GM18498 (cell line): ENCODE data around the gene C10orf88.
"Not testable (repeated sequence)": the region's sequence is repeated elsewhere in the genome, so short reads cannot be mapped to it uniquely, and the experiment has no call there.

Source experiments
- ATAC-seq: cut with Tn5 transposase; IDR thresholded peaks from one replicate; pipeline ENCODE4 v1.9.1; 2021; ENCODE audit warnings: mild to moderate bottlenecking, moderate library complexity; ENCODE audit not compliant: unreplicated experiment

C10orf88 gene

GRCh38 chr10:122966879-122967278 is 12.9 kb upstream of the C10orf88 start:
- ATAC-seq, result no peak

GRCh38 chr10:122962405-122962804 is 8.4 kb upstream of the C10orf88 start:
- no peak for ATAC-seq

- no peak for ATAC-seq
These were observed 3.4 kb upstream of the C10orf88 start for GRCh38 chr10:122957474-122957873.

GRCh38 chr10:122955892-122956291 is 1.9 kb upstream of the C10orf88 start:
- no peak for ATAC-seq

- ATAC-seq, result no peak
These were observed 664 bp upstream of the C10orf88 start for GRCh38 chr10:122954731-122955050.

GRCh38 chr10:122949296-122949695 is 4.7 kb downstream of the C10orf88 start:
- no peak for ATAC-seq

- no peak for ATAC-seq
These were observed 14.0 kb downstream of the C10orf88 start for GRCh38 chr10:122939856-122940543.

GRCh38 chr10:122939133-122939855 is 14.7 kb downstream of the C10orf88 start:
- ATAC-seq, result no peak

GRCh38 chr10:122931088-122931906 is 22.7 kb downstream of the C10orf88 start:
- ATAC-seq, result no peak

- ATAC-seq, result no peak
These were observed 23.9 kb downstream of the C10orf88 start for GRCh38 chr10:122930140-122930539.

GRCh38 chr10:122915700-122916099 is 38.3 kb downstream of the C10orf88 start:
- ATAC-seq, result no peak

GRCh38 chr10:122911889-122912484 is 42.0 kb downstream of the C10orf88 start:
- ATAC-seq, result no peak

- no peak for ATAC-seq
These were observed 43.7 kb downstream of the C10orf88 start, which contains the start of gene FAM24A for GRCh38 chr10:122910310-122910709. Gene FAM24A, plus strand, starts transcription at chr10:122910610. Its CDS starts 1,025 bp downstream, at chr10:122911635.

- ATAC-seq, result not testable (repeated sequence)
These were observed 50.2 kb downstream of the C10orf88 start for GRCh38 chr10:122903861-122904260.

- no peak for ATAC-seq
These were observed 59.6 kb downstream of the C10orf88 start for GRCh38 chr10:122894261-122894944.

- no peak for ATAC-seq
These were observed 69.9 kb downstream of the C10orf88 start for GRCh38 chr10:122884166-122884565.

GRCh38 chr10:122882766-122883165 is 71.3 kb downstream of the C10orf88 start:
- no peak for ATAC-seq
